GM18507 (cell line): ENCODE data around the gene MACF1.

Source experiments
- DNase-seq: peaks from one replicate; pipeline ENCODE4 v3.0.0; 2011; ENCODE audit warnings: low read depth; ENCODE audit not compliant: insufficient read length; ENCODE audit errors: extremely low spot score
- FAIRE-seq: peaks from 2 replicates; lab custom pipeline; 2011; peaks lifted over from hg19 to GRCh38; lab: Jason Lieb, UNC

Gene MACF1

DNA sequence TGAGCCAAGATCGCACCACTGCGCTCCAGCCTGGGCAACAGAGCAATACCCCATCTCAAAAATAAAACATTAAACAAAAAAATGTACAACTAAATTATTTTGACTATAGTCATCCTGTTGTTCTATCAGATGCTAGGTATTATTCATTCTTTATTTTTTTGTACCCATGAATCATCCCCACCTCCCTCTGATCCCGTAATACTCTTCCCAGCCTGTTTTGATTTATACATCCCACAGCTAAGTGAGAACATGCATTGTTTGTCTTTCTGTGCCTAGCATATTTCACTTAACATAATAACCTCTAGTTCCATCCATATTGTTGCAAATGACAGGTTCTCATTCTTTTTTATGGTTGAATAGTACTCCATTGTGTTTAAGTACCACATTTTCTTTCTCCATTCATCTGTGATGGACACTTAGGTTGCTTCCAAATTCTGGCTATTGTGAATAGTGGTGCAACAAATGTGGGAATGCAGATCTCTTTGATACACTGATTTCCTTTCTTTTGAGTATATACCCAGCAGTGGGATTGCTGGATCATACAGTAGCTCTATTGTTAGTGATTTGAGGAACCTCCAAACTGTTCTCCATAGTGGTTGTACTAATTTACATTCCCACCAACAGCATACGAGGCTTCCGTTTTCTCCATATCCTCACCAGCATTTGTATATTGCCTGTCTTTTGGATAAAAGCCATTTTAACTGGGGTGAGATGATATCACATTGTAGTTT lies 84.4 kb downstream of the MACF1 start:
- DNase-seq (no peak), FAIRE-seq (no peak)

DNA sequence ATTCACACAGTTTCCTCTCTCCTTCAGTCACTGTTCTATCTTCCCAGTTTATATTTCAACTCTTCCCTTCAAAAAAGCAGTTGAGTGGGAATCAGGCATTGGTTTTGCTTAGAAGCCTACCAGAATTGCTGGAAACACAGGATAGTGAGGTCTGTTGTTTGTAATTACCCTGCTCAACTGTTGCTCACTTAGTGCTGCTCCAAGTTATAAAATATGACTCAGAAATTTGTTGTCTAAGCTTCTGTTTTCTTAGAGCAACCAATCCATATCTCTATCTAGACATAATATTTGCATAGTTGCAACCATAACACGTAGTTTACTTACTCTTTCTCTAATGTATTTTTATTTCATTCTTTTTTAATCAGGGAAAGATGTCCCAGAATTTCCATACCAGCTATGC lies 87.9 kb downstream of the MACF1 start:
- FAIRE-seq, result no peak
- DNase-seq, result no peak

- FAIRE-seq (no peak), DNase-seq (no peak)
These were observed 89.0 kb downstream of the MACF1 start for GRCh38 chr1:39293375-39294070.

DNA sequence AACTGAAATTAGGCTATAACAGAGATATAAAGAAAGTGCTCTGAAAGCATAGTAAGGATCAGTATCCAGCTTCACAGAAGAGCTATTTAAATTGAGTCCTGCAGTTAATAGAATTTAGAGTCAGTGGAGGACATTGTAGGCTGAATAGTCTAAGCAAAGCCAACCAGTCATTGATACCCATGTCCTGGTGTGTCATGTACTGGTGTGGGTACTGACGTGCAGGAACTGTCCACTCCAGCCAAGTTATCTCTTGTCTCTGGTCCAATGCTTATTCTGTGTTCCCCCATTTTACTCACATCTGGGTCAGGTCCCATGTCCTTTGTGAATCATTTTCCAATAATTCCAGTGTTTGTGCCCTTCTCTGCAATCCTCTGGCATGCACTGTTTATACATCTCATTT lies 90.0 kb downstream of the MACF1 start:
- DNase-seq (no peak), FAIRE-seq (no peak)

- DNase-seq (no peak), FAIRE-seq (no peak)
These were observed 91.4 kb downstream of the MACF1 start for GRCh38 chr1:39295901-39296300.

DNA sequence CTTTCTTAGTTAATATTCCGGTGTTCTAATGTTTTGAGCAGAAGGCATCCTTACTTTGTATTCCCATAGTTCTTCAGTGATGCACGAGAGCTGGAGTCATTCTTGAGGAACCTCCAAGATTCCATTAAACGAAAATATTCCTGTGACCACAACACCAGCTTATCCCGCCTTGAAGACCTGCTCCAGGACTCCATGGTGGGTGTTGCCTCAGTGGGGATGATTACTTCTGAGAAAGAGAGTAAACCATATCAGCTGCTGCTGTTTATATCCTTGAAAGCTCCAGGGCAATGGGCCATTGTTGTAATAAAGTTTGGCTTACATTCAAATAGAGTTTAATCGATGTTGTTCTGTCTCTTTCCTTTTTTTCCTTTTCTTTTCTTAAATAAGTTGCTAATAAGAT lies 93.1 kb downstream of the MACF1 start:
- FAIRE-seq, result no peak
- no peak for DNase-seq

DNA sequence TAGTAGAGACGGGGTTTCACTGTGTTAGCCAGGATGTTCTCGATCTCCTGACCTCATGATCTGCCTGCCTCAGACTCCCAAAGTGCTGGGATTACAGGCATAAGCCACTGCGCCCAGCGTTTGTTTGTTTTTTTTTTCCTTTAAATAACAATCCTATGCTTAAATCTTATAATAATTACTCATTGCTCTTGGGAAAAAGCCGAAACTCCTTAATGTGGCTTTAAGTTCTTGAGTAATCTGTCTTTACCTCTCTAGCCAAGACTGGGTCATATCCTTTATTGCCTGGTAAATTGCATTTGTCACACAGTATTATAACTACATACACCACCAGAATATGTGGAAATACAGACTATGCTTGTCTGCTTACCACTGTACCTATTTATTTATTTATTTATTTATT lies 97.1 kb downstream of the MACF1 start:
- no peak for FAIRE-seq
- no peak for DNase-seq

- no peak for DNase-seq
- no peak for FAIRE-seq
These were observed 101.1 kb downstream of the MACF1 start for GRCh38 chr1:39305555-39305954.

DNA sequence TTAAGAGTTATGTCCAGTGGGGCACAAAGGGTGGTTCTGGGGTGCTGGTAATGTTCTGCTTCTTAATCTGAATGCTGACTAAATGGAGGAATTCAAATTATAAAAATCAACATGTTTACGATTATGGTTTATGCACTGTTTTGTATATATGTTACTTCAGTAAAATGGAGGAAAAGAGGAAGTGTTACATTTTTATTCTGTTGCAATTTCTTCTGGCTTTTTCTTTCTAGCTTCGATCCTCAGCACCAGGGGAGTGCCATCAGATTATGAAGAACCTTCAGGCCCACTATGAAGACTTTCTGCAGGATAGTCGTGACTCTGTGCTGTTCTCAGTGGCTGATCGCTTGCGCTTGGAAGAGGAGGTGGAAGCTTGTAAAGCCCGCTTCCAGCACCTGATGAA lies 105.5 kb downstream of the MACF1 start:
- no peak for DNase-seq
- FAIRE-seq, result no peak

- DNase-seq (no peak), FAIRE-seq (no peak)
These were observed 106.2 kb downstream of the MACF1 start for GRCh38 chr1:39310691-39311090.

DNA sequence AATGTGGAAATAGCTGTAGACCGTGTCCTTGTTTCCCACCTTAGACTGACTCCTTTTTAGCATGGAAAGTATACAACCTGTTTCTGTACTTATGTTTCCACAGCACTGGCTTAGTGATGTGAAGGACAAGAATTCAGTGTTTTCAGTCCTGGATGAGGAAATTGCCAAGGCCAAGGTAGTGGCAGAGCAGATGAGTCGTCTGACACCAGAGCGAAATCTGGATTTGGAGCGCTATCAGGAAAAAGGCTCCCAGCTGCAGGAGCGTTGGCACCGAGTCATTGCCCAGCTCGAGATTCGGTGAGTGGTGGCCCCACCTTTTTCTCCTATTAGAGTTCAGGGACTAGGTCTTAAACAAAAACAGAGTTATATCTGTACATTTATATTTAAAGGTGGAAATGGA lies 112.6 kb downstream of the MACF1 start:
- DNase-seq (no peak), FAIRE-seq (no peak)

DNA sequence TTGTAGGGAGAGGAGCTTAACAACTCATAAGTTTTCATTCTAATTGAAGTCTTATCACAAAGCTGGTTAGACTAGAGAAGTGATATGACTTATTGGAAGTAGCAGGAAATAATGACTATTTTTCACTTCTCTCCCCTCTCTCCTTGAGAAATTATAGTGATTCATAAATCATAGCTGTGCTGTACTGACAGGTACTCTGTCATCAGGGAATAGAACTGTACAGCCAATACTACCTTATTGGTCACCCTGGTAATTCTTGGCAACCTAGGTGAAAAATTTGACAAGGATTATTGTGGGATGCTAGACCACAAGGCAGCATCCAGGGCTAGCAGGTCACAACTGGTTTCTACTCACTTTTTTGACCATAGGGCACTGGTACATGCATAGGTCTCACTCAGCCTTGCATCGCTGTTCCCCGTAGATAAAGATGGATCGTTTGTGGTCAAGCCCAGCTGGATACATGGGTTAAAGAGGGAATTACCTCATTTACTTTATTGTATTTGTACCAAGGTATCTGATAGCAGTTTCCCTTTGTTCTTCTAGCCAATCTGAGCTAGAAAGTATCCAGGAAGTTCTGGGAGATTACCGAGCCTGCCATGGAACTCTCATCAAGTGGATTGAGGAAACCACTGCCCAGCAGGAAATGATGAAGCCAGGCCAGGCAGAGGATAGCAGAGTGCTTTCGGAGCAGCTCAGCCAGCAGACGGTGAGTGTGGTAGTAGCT lies 113.6 kb downstream of the MACF1 start:
- DNase-seq (no peak), FAIRE-seq (peak; percentile 12)

DNA sequence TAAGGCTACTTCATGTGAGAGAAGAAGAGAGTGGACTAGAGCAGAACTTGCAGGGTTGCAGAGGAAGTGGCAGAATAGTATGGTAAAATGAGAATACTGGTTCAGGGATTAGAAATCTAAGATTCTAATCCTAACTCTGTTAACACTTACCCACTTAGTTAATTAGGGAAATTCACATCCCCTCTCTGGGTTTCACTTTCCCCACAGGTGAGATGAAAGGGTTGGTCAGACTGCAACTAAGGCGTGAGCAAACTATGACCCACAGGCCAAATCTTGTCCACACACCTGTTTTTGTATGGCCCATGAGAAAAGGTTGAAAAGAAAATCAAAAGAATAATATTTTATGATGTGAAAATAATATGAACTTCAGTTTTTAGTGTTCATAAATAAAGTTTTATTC lies 117.5 kb downstream of the MACF1 start:
- peak; percentile 85 for FAIRE-seq
- no peak for DNase-seq

DNA sequence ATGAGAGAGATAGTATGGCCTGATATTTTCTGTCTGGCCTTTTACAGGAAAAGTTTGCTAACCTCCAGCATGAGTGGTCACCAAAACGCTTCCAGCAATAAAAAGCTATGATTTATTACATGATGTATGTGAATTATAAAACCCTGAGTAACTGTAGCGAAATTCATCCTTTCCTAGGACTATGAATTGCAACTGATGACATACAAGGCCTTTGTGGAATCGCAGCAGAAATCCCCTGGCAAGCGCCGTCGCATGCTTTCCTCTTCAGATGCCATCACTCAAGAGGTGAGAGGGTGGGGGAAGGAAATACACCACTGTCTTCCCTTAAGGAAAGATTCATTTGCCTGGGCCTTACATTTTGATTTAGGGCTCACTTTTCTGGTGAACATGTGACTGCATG lies 117.9 kb downstream of the MACF1 start:
- peak; percentile 42 for FAIRE-seq
- DNase-seq, result no peak

GRCh38 chr1:39324888-39325287 lies 120.4 kb downstream of the MACF1 start:
- FAIRE-seq, result no peak
- DNase-seq, result no peak

GRCh38 chr1:39326836-39327235 lies 122.3 kb downstream of the MACF1 start:
- DNase-seq, result no peak
- no peak for FAIRE-seq

GRCh38 chr1:39328095-39328494 lies 123.6 kb downstream of the MACF1 start:
- DNase-seq (no peak), FAIRE-seq (no peak)

GRCh38 chr1:39328586-39329121 lies 124.2 kb downstream of the MACF1 start:
- FAIRE-seq, result no peak
- no peak for DNase-seq

- DNase-seq (no peak), FAIRE-seq (no peak)
These were observed 127.2 kb downstream of the MACF1 start for GRCh38 chr1:39331647-39332046.

GRCh38 chr1:39332291-39332690 lies 127.8 kb downstream of the MACF1 start:
- FAIRE-seq, result no peak
- DNase-seq, result no peak
